MM.1S (cell line): ENCODE data around the gene SLC22A13.
"Not testable (repeated sequence)": the region's sequence is repeated elsewhere in the genome, so short reads cannot be mapped to it uniquely, and the experiment has no call there.

ENCODE experiments used
- DNase-seq: peaks from one replicate; pipeline ENCODE4 v3.0.0-alpha.2; 2015
- H2AFZ ChIP-seq: fragments of 300-600 bp; sonication (generic); 2 replicates; pipeline ENCODE4 v1.6.0; 2016; ENCODE audit warnings: antibody characterized with exemption, low read length
- H3F3A ChIP-seq: fragments of 300-600 bp; sonication (generic); 2 replicates; pipeline ENCODE4 v1.6.1; 2016; ENCODE audit warnings: mild to moderate bottlenecking, antibody characterized with exemption, low read length, moderate library complexity, mixed read lengths; ENCODE audit not compliant: insufficient read depth
- H3K27ac ChIP-seq: fragments of 300-600 bp; sonication (generic); 2 replicates; pipeline ENCODE4 v1.5.1; 2016; ENCODE audit warnings: mild to moderate bottlenecking, low read length
- H3K27me3 ChIP-seq: fragments of 300-600 bp; sonication (generic); replicated peaks from 2 replicates; pipeline ENCODE4 v1.6.0; 2016; ENCODE audit warnings: low read length; ENCODE audit not compliant: insufficient read depth
- H3K36me3 ChIP-seq: fragments of 300-600 bp; sonication (generic); replicated peaks from 2 replicates; pipeline ENCODE4 v1.6.1; 2016; ENCODE audit warnings: mild to moderate bottlenecking, low read length, mixed read lengths; ENCODE audit not compliant: insufficient read depth
- H3K4me1 ChIP-seq: fragments of 300-600 bp; sonication (generic); 2 replicates; pipeline ENCODE4 v1.6.1; 2016; ENCODE audit warnings: low read length, mixed read lengths
- H3K4me2 ChIP-seq: fragments of 300-600 bp; sonication (generic); 2 replicates; pipeline ENCODE4 v1.6.0; 2016; ENCODE audit warnings: low read depth, low read length
- H3K4me3 ChIP-seq: fragments of 300-600 bp; sonication (generic); 2 replicates; pipeline ENCODE4 v1.5.1; 2016; ENCODE audit warnings: low read length, mixed read lengths
- H3K79me2 ChIP-seq: fragments of 300-600 bp; sonication (generic); 2 replicates; pipeline ENCODE4 v1.6.1; 2016; ENCODE audit warnings: mixed run types, low read length, mixed read lengths
- H3K9ac ChIP-seq: fragments of 300-600 bp; sonication (generic); 2 replicates; pipeline ENCODE4 v1.6.1; 2016; ENCODE audit warnings: low read length, mixed read lengths
- H3K9me2 ChIP-seq: fragments of 300-600 bp; sonication (generic); replicated peaks from 2 replicates; pipeline ENCODE4 v1.6.1; 2016; ENCODE audit warnings: mild to moderate bottlenecking, low read length, mixed read lengths; ENCODE audit not compliant: insufficient read depth
- H3K9me3 ChIP-seq: fragments of 300-600 bp; sonication (generic); replicated peaks from 2 replicates; pipeline ENCODE4 v1.6.1; 2016; ENCODE audit warnings: mild to moderate bottlenecking, low read length, mixed read lengths; ENCODE audit not compliant: insufficient read depth
- H4K20me1 ChIP-seq: fragments of 300-600 bp; sonication (generic); 2 replicates; pipeline ENCODE4 v1.6.1; 2016; ENCODE audit warnings: mild to moderate bottlenecking, low read length, moderate library complexity, mixed read lengths; ENCODE audit not compliant: insufficient read depth
- EZH2 ChIP-seq: fragments of 300-600 bp; sonication (generic); optimal IDR thresholded peaks from 2 replicates; pipeline ENCODE3; 2017; ENCODE audit warnings: low read depth, mild to moderate bottlenecking, antibody characterized with exemption, low read length, mixed read lengths
- EZH2phosphoT487 ChIP-seq: fragments of 300-600 bp; sonication (generic); IDR thresholded peaks from 2 replicates; pipeline ENCODE4 v1.6.1; 2018; ENCODE audit warnings: antibody characterized with exemption, low read length
- TF ChIP-seq, protein P1 (sequence below): fragments of 300-600 bp; sonication (generic); IDR thresholded peaks from 2 replicates; pipeline ENCODE4 v1.5.1; 2016; ENCODE audit warnings: antibody characterized with exemption, low read length, mixed read lengths

SLC22A13 gene

DNA sequence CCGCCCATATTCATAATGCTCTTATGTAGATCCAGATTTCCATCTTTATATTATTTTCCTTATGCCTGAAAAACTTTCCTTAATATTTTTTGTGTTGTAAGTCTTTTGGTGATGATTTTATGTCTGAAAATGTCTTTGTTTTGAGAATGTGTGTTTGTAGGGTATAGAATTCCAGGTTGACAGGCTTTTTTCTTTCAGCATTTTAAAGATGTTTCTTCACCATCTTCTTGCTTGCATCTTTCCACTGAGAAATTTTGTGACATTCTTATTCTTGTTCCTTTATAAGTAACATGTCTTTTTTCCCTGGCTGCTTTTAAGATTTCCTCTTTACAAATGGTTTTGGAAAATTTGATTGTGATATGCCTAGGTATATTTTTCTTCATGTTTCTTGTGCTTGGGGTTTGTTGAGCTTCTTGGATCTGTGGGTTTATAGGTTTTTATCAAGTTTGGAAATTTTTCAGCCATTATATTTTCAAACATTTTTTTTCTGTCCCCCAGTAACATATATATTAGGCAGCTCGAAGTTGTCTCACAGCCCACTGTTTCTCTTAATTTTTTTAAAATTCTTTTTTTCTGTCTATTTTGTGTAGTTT lies 27.1 kb upstream of the SLC22A13 start:
- Histone ChIP-seq H3K9me2 (no peaks in the 10 kb centered on the region), H3K4me2 (no peak overlapping the region), H3K4me1 (no peaks in the 10 kb centered on the region), H3F3A (no peaks in the 10 kb centered on the region), H3K79me2 (no peaks in the 10 kb centered on the region), H3K9me3 (no peaks in the 10 kb centered on the region), H3K27ac (no peak overlapping the region), H3K4me3 (no peak overlapping the region), H2AFZ (no peak overlapping the region), H3K36me3 (no peaks in the 10 kb centered on the region), H3K9ac (no peak overlapping the region), H4K20me1 (no peaks in the 10 kb centered on the region), H3K27me3 (no peaks in the 10 kb centered on the region)
- TF ChIP-seq, protein P1, sequence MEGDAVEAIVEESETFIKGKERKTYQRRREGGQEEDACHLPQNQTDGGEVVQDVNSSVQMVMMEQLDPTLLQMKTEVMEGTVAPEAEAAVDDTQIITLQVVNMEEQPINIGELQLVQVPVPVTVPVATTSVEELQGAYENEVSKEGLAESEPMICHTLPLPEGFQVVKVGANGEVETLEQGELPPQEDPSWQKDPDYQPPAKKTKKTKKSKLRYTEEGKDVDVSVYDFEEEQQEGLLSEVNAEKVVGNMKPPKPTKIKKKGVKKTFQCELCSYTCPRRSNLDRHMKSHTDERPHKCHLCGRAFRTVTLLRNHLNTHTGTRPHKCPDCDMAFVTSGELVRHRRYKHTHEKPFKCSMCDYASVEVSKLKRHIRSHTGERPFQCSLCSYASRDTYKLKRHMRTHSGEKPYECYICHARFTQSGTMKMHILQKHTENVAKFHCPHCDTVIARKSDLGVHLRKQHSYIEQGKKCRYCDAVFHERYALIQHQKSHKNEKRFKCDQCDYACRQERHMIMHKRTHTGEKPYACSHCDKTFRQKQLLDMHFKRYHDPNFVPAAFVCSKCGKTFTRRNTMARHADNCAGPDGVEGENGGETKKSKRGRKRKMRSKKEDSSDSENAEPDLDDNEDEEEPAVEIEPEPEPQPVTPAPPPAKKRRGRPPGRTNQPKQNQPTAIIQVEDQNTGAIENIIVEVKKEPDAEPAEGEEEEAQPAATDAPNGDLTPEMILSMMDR: no peak
- no peak for TF ChIP-seq EZH2
- TF ChIP-seq EZH2phosphoT487: no peak
- DNase-seq: no peak

DNA sequence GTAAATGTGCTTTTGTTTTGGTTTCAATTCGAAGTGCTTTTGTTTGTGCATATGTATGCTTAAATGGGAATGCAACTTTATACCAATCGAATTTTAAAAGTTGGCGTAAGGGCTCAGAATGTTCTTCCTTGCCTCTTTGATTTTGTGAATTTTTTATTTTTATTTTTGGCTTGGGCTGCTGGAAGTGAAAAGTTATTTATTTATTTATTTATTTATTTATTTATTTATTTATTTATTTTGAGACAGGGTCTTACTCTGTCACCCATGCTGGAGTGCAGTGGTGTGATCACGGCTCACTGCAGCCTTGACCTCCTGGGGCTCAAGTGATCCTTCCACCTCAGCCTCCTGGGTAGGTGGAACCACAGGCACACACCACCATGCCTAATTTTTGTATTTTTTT lies 22.8 kb upstream of the SLC22A13 start:
- H3K36me3 ChIP-seq, H3K79me2 ChIP-seq, DNase-seq, H3K27me3 ChIP-seq, H3K9me3 ChIP-seq, H3K9me2 ChIP-seq, H3K4me1 ChIP-seq, H3F3A ChIP-seq, H3K27ac ChIP-seq, H3K4me3 ChIP-seq, H4K20me1 ChIP-seq, H2AFZ ChIP-seq, H3K9ac ChIP-seq, H3K4me2 ChIP-seq: not testable (repeated sequence)

DNA sequence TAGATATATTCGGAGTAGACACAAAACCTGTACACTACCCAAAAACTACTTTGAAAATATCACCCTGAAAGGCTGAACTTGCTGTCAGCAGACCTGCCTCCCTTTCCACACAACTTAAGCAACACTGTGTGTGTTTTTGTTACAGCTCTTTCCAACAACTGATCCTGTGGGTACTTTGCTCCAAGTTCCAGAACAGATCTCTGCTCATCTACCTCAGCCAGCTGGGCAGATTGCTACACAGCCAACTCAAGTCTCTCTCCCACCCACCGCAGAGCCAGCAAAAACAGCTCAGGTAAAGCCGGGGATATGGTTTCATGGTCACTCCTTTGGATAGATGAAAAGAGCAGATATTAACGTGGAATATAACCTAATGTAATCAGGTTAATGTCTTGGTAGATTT lies 19.7 kb upstream of the SLC22A13 start:
- Histone ChIP-seq H3K36me3 (no peaks in the 10 kb centered on the region), H2AFZ (no peak overlapping the region), H4K20me1 (no peaks in the 10 kb centered on the region), H3K79me2 (no peaks in the 10 kb centered on the region), H3K4me1 (no peaks in the 10 kb centered on the region), H3K27ac (no peak overlapping the region), H3K9me2 (no peaks in the 10 kb centered on the region), H3K9ac (no peak overlapping the region), H3K4me3 (no peak overlapping the region), H3K9me3 (no peaks in the 10 kb centered on the region), H3F3A (no peaks in the 10 kb centered on the region), H3K27me3 (no peaks in the 10 kb centered on the region), H3K4me2 (no peak overlapping the region)
- no peak for DNase-seq
- TF ChIP-seq EZH2 (no peak), EZH2phosphoT487 (no peak)
- TF ChIP-seq, protein P1: no peak

GRCh38 chr3:38247366-38248035 lies 18.1 kb upstream of the SLC22A13 start:
- Histone ChIP-seq H3F3A (no peaks in the 10 kb centered on the region), H4K20me1 (no peaks in the 10 kb centered on the region), H3K9me3 (no peaks in the 10 kb centered on the region), H3K27ac (no peak overlapping the region), H3K9ac (no peak overlapping the region), H3K79me2 (no peaks in the 10 kb centered on the region), H3K9me2 (no peaks in the 10 kb centered on the region), H3K27me3 (no peaks in the 10 kb centered on the region), H3K4me2 (no peak overlapping the region), H3K4me3 (no peak overlapping the region), H3K36me3 (no peaks in the 10 kb centered on the region), H2AFZ (no peak overlapping the region), H3K4me1 (no peaks in the 10 kb centered on the region)
- TF ChIP-seq, protein P1: no peak
- TF ChIP-seq EZH2 (no peak), EZH2phosphoT487 (no peak)
- no peak for DNase-seq
